Caco-2 (cell line): ENCODE results near the gene KIFC3. TPM values are rescaled to one million over a fixed set of nuclear protein-coding genes. Genes with fewer than 3 reads are reported as not detected.

ENCODE experiments used
- BruUV-seq: library from RNA; stranded (reverse); fragments of 400-500 nt; replicated peaks from 2 replicates; lab custom pipeline; 2021; lab: Mats Ljungman, UMichigan
- CTCF ChIA-PET: fragments of 300-600 bp; sonication (Branson Sonifier 250); formaldehyde crosslinking; loops from one replicate; lab custom pipeline; 2022; ENCODE audit warnings: antibody characterized with exemption; lab: Charles Lee
- POLR2A ChIA-PET: fragments of 300-600 bp; sonication (Branson Sonifier 250); formaldehyde crosslinking; loops from one replicate; lab custom pipeline; 2022; ENCODE audit warnings: antibody characterized with exemption; lab: Charles Lee
- DNase-seq, 2 experiments: peaks; one replicate each; pipeline versions ENCODE4 v3.0.0 to v3.0.0-alpha.2; 2020 to 2022
- H3K27me3 ChIP-seq: replicated peaks from 2 replicates; pipeline ENCODE4 v1.6.0; 2011; ENCODE audit warnings: low read length; ENCODE audit not compliant: control insufficient read depth, insufficient read depth
- H3K36me3 ChIP-seq: 2 replicates; pipeline ENCODE4 v1.5.1; 2011; ENCODE audit warnings: low read length; ENCODE audit not compliant: control insufficient read depth, insufficient read depth
- H3K4me1 ChIP-seq: fragments of 250-450 bp; sonication (Bioruptor Pico); 2 replicates; pipeline ENCODE4 v1.5.1; 2020; ENCODE audit warnings: mild to moderate bottlenecking
- H3K4me3 ChIP-seq: 2 replicates; pipeline ENCODE4 v1.5.1; 2011; ENCODE audit warnings: low read depth, mild to moderate bottlenecking, control low read depth, low read length
- H3K9me3 ChIP-seq: fragments of 250-450 bp; sonication (Bioruptor Pico); 2 replicates; pipeline ENCODE4 v1.5.1; 2020; ENCODE audit warnings: mild to moderate bottlenecking, moderate library complexity
- H3K27ac Mint-ChIP-seq: one replicate; pipeline ENCODE4 v1.8.0; 2022; ENCODE audit warnings: mixed read lengths; ENCODE audit not compliant: unreplicated experiment
- H3K27me3 Mint-ChIP-seq: one replicate; pipeline ENCODE4 v1.8.0; 2022; ENCODE audit warnings: mixed read lengths; ENCODE audit not compliant: insufficient read depth, unreplicated experiment
- H3K36me3 Mint-ChIP-seq: one replicate; pipeline ENCODE4 v1.8.0; 2022; ENCODE audit warnings: mild to moderate bottlenecking, mixed read lengths; ENCODE audit not compliant: insufficient read depth, unreplicated experiment
- H3K4me1 Mint-ChIP-seq: one replicate; pipeline ENCODE4 v1.8.0; 2022; ENCODE audit warnings: low read depth, mixed read lengths; ENCODE audit not compliant: unreplicated experiment
- H3K4me3 Mint-ChIP-seq: one replicate; pipeline ENCODE4 v1.8.0; 2022; ENCODE audit warnings: mild to moderate bottlenecking, moderate library complexity, mixed read lengths; ENCODE audit not compliant: unreplicated experiment
- H3K9me3 Mint-ChIP-seq: one replicate; pipeline ENCODE4 v1.8.0; 2022; ENCODE audit warnings: mixed read lengths; ENCODE audit not compliant: unreplicated experiment
- CTCF ChIP-seq, 2 experiments: fragments of 200-600 bp in 1 of 2; IDR thresholded peaks; 1 replicate in 1 of 2; 2 replicates in 1 of 2; pipeline versions ENCODE4 v1.5.1 to v1.8.0; 2011 to 2022; ENCODE audit warnings: antibody characterized with exemption in 1 of 2, control low read depth in 1 of 2, inconsistent platforms in 1 of 2, low read depth in 1 of 2, low read length in 1 of 2, mild to moderate bottlenecking in 1 of 2, moderate library complexity in 1 of 2; ENCODE audit not compliant: insufficient read depth in 1 of 2, severe bottlenecking in 1 of 2, unreplicated experiment in 1 of 2
- intact Hi-C: fragments of 100-400 bp; cut with micrococcal nuclease; formaldehyde crosslinking; loops from one replicate; pipeline ENCODE4 v1.10.0; 2022; ENCODE audit not compliant: unreplicated experiment
- microRNA-seq: library from miRNA; unstranded; fragments of <30 nt; microRNA quantifications from one replicate; pipeline ENCODE4 v1.2.0, GENCODE V29; 2022
- total RNA-seq: library from RNA; stranded (reverse); gene quantifications from 2 replicates; pipeline ENCODE4 v1.2.3, GENCODE V29; 2022

The KIFC3 gene
- total RNA-seq, 1 experiment from 2014 or later: 103 TPM

- H3K27me3 Mint-ChIP-seq: no peaks in the 10 kb centered on the region
- BruUV-seq: no TSS peak
- no peaks in the 10 kb centered on the region for H3K36me3 ChIP-seq
- 0 out of 2 replicates have a peak, but pooled peaks cover 11% of the 10 kb centered on the region for H3K4me1 ChIP-seq
- H3K4me1 Mint-ChIP-seq: peaks cover 7% of the 10 kb centered on the region
- no peak for TF ChIP-seq CTCF (IDR thresholded peaks at IDR 0.05; ENCODE audit: insufficient read depth in 1 of 2, low read depth in 1 of 2, low read length in 1 of 2, severe bottlenecking in 1 of 2, unreplicated experiment in 1 of 2)
- ChIA-PET CTCF (no interaction called here), POLR2A (interaction anchor here (1.2 kb wide), 1 partner anchor 23 kb away, joined by 3 read pairs; no protein-coding TSS in a partner anchor)
- intact Hi-C loops: no loop called here
- no peak overlapping the region for H3K4me3 Mint-ChIP-seq
- H3K27me3 ChIP-seq: no peaks in the 10 kb centered on the region
- no peaks in the 10 kb centered on the region for H3K9me3 ChIP-seq
- H3K4me3 ChIP-seq: no peak overlapping the region
- H3K9me3 Mint-ChIP-seq: peaks cover 4% of the 10 kb centered on the region
- H3K27ac Mint-ChIP-seq: no peak overlapping the region
- no peaks in the 10 kb centered on the region for H3K36me3 Mint-ChIP-seq
- DNase-seq: no peak
Observed at GRCh38 chr16:57711993-57712392, 90.3 kb downstream of the KIFC3 start.

GRCh38 chr16:57711346-57711745 is 90.9 kb downstream of the KIFC3 start:
- no peaks in the 10 kb centered on the region for H3K36me3 Mint-ChIP-seq
- H3K4me1 Mint-ChIP-seq: peaks cover 7% of the 10 kb centered on the region
- intact Hi-C loops: no loop called here
- H3K27ac Mint-ChIP-seq: no peak overlapping the region
- Histone ChIP-seq H3K9me3 (no peaks in the 10 kb centered on the region), H3K27me3 (no peaks in the 10 kb centered on the region), H3K4me1 (0 out of 2 replicates have a peak, but pooled peaks cover 11% of the 10 kb centered on the region), H3K4me3 (no peak overlapping the region), H3K36me3 (no peaks in the 10 kb centered on the region)
- CTCF ChIA-PET: interaction anchor here (0.6 kb wide), 1 partner anchor 24 kb away, joined by 3 read pairs; no protein-coding TSS in a partner anchor
- H3K4me3 Mint-ChIP-seq: no peak overlapping the region
- no peaks in the 10 kb centered on the region for H3K27me3 Mint-ChIP-seq
- H3K9me3 Mint-ChIP-seq: peaks cover 10% of the 10 kb centered on the region
- peak in 1 of 2 experiments; percentile 10 for DNase-seq
- no peak for TF ChIP-seq CTCF (IDR thresholded peaks at IDR 0.05; ENCODE audit: insufficient read depth in 1 of 2, low read depth in 1 of 2, low read length in 1 of 2, severe bottlenecking in 1 of 2, unreplicated experiment in 1 of 2)
- no TSS peak for BruUV-seq
- POLR2A ChIA-PET: no interaction called here

- DNase-seq: peak in 1 of 2 experiments; percentile 28
- Mint-ChIP-seq H3K27me3 (no peaks in the 10 kb centered on the region), H3K9me3 (peaks cover 15% of the 10 kb centered on the region), H3K4me3 (no peak overlapping the region), H3K36me3 (no peaks in the 10 kb centered on the region), H3K27ac (no peak overlapping the region), H3K4me1 (peaks cover 11% of the 10 kb centered on the region)
- intact Hi-C loops: no loop called here
- Histone ChIP-seq H3K4me1 (peaks cover 16% of the 10 kb centered on the region), H3K27me3 (no peaks in the 10 kb centered on the region), H3K9me3 (no peaks in the 10 kb centered on the region), H3K4me3 (no peak overlapping the region), H3K36me3 (no peaks in the 10 kb centered on the region)
- no peak for TF ChIP-seq CTCF (IDR thresholded peaks at IDR 0.05; ENCODE audit: insufficient read depth in 1 of 2, low read depth in 1 of 2, low read length in 1 of 2, severe bottlenecking in 1 of 2, unreplicated experiment in 1 of 2)
- BruUV-seq: no TSS peak
- CTCF ChIA-PET: interaction anchor here (0.8 kb wide), 1 partner anchor 118 kb away, joined by 3 read pairs; no protein-coding TSS in a partner anchor
- POLR2A ChIA-PET: interaction anchor here (0.7 kb wide), 1 partner anchor 27 kb away, joined by 4 read pairs; no protein-coding TSS in a partner anchor
Observed at GRCh38 chr16:57709663-57710062, 92.6 kb downstream of the KIFC3 start.

Small RNAs within 50 kb of the gene (microRNA-seq; reads per million reads assigned to microRNA genes)
- not detected for gene MIR6772

Other genes with a start within 250 kb of the KIFC3 start
- gene ADGRG1, start 173.9 kb downstream of the KIFC3 start, total RNA-seq: 153 and 195 TPM in 2 replicates
- 0.25 TPM in 1 of 2 replicates, not detected in the other for gene ADGRG3, start 134.2 kb downstream of the KIFC3 start, total RNA-seq
- 1.1 and 1.2 TPM in 2 replicates for gene DRC7, start 107.7 kb downstream of the KIFC3 start, total RNA-seq
- 31.8 and 32.4 TPM in 2 replicates for gene KATNB1, start 66.7 kb downstream of the KIFC3 start, total RNA-seq
- not detected in 2 replicates for gene CNGB1, start 168.6 kb upstream of the KIFC3 start, total RNA-seq
- 13.3 and 16.3 TPM in 2 replicates for gene ZNF319, start 198.2 kb upstream of the KIFC3 start, total RNA-seq
- gene USB1, start 198.9 kb upstream of the KIFC3 start, total RNA-seq: 90.5 and 91.2 TPM in 2 replicates
- 27.0 and 27.3 TPM in 2 replicates for gene MMP15, start 223.3 kb upstream of the KIFC3 start, total RNA-seq